Umbilical cord (tissue), 2 donors: ENCODE results near the gene MKNK2. TPM values are rescaled to one million over a fixed set of nuclear protein-coding genes. Genes with fewer than 3 reads are reported as not detected.
"Not testable (repeated sequence)": the region's sequence is repeated elsewhere in the genome, so short reads cannot be mapped to it uniquely, and the experiment has no call there.

Experiments used
- DNase-seq: peaks from one replicate; pipeline ENCODE4 v3.0.0-alpha.2; 2015; ENCODE audit warnings: low spot score
- total RNA-seq: library from RNA; depleted of rRNA; stranded (reverse); fragments of >200 nt; gene quantifications from one replicate; pipeline ENCODE4 v1.2.3, GENCODE V29; 2014; ENCODE audit warnings: low replicate concordance; ENCODE audit not compliant: insufficient read depth

Gene MKNK2
- 17.8 TPM for total RNA-seq

DNA sequence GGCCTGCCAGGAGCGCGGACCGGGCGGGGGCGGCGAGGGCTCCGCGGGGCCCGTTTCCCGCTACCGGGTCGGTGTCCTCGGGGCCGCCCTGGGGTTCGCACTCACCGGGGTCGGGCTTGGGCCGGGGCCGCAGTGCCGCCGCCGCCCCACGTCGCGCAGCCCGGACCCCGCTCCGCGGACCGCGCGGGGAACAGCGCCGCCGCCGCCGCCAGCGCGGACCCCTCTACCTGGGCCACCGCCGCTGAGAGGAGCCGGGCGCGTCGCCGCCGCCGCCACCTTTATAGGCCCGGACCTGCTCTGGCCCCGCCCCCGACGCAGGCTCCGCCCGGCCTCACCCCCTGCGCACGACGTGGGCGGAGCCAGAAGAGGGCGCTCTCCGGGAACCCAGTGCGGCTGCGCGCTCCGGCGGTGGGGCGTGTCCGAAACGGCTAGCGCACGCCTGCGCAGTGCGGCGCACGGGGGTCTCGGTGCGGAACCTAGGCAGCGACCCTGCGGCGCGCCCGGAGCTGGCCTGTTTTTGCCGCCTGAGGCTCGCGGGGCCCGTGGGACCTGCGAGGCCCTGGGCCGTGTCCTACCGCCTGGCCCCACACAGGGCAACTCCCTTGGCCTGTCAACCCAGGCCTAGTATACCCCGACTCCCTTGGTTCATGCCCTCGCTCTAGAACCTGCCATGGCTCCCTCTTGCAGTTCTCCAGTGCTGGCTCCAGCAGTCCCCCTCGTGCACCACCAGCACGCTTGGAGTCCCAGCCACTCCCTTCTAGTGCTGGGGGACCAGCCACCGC lies at the start of gene MKNK2:
Gene MKNK2 (minus strand): TSS at position 254 of the 782 bp plus-strand sequence. CDS start 393 bp downstream, outside the sequence.
- peak; percentile 90 for DNase-seq

DNA sequence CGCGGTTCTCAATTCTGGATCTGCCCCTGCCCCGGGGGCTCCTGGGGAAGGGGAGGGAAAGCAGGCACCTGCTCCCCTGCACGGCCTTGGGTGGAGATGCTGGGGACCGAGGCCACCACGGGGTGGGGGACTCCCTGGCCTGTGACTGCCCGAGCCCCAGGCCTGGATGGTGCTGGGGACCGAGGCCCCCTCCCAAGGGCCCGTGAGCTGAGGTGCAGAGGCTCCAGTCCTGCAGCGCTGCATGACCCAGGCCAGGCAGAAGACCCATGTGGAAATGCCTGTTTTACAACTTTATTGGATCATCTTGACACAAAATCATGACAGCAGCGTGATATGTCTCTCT lies 49.6 kb upstream of the MKNK2 start:
- DNase-seq: no peak

DNA sequence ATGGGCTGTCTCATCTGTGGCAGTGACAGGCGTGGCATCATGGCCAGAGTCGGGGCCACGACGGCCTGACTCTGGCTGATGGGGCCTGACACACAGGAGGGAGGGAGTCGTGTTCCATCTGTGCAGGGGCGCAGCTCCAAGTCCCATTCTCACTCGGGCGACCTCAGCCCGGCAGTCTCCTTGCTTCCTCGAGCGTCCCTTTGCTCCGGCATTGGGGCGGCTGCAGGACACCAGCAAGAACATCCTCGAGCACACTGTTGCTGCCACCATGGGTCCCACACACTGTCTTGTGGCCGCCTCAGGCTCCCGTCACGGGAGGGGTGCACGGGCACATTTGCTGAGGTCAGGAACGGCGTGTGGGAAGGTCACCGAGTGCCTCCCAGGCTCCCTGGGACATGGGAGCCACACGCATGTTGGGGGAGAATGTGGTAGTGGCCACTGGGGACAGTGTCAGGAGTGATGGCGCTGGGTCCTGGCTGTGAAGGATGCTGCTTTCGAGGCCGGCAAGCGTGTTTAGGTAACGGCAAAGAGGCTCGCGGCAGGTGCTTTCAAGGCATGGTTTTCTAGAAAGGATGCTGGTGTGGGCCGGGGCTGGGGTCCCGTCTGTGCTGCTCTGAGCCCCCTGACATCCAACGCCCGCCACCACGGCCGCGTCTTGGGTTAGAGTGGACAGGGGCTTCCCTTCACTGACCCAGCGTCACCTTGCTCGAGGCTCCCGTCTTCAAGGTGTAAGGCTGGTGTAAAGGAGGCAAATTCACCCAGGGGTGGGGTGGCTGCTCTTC lies 49.1 kb upstream of the MKNK2 start:
- DNase-seq: no peak

DNA sequence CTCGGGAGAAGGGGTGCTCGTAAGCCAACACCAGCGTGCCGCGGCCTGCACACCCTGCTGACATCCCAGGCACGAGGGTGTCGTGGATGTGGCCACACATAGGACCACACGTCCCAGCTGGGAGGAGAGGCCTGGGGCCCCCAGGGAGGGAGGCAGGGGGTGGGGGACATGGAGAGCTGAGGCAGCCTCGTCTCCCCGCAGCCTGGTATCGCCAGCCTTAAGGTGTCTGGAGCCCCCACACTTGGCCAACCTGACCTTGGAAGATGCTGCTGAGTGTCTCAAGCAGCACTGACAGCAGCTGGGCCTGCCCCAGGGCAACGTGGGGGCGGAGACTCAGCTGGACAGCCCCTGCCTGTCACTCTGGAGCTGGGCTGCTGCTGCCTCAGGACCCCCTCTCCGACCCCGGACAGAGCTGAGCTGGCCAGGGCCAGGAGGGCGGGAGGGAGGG lies 48.0 kb upstream of the MKNK2 start:
- DNase-seq: no peak

DNA sequence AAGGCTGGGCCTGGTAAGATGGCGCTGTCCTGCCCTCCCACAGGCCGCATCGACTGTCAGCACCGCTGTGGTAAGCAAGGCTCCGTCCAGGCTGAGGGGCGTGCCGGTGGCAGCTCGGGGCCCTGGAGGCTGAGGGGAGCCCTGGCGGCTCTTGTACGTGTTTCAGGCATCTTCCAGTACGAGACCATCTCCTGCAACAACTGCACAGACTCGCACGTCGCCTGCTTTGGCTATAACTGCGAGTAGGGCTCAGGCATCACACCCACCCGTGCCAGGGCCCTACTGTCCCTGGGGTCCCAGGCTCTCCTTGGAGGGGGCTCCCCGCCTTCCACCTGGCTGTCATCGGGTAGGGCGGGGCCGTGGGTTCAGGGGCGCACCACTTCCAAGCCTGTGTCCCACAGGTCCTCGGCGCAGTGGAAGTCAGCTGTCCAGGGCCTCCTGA lies 46.9 kb upstream of the MKNK2 start:
- no peak for DNase-seq

DNA sequence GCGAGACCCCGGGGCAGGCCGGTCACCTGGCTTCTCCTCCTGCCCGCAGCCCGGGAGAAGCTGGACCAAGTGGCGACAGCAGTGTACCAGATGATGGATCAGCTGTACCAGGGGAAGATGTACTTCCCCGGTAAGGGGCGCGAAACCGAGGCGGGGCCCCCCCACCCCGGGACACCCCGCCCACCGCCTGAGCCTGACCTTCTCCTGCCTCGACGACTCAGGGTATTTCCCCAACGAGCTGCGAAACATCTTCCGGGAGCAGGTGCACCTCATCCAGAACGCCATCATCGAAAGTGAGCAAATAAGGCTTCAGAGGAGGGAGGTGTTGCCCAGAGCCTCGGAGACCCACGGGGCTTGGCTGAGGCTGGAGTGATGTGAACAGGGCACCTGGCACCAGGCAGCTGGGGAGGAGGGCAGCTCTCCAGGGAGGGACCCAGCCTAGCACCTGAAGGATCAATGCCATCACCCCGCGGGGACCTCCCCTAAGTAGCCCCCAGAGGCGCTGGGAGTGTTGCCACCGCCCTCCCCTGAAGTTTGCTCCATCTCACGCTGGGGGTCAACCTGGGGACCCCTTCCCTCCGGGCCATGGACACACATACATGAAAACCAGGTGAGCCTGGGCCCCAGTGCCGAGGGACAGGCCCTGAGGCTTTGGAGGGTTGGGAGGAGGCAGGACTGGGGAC lies 46.3 kb upstream of the MKNK2 start:
- DNase-seq: peak; percentile 22

DNA sequence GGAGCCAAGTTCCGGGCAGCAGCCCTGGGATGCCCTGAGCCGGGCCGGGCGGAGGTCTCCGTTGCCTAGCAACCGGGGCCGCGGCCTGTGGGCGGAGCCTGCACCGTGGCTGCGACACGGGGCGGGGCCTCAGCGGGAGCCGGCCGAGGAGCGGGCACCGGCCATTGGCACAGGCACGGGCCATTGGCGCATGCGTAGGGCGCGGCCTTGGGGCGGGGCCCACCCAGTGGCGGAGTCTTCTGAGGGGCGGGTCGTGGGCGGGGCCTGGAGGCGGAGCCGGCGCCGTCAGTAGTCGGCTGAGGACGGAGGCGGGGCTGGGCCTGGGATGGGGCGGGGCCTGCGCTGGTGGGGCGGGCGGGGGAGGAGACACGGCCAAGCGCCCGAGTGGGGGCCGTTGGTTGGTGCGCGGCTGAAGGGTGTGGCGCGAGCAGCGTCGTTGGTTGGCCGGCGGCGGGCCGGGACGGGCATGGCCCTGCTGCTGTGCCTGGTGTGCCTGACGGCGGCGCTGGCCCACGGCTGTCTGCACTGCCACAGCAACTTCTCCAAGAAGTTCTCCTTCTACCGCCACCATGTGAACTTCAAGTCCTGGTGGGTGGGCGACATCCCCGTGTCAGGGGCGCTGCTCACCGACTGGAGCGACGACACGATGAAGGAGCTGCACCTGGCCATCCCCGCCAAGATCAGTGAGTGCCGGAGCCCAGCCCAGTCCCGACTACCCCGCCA lies 45.6 kb upstream of the MKNK2 start, which contains the start of gene IZUMO4:
Gene IZUMO4 (plus strand): TSS at position 436 of the 723 bp plus-strand sequence. CDS start 31 bp downstream, at position 467.
- DNase-seq: peak; percentile 98

DNA sequence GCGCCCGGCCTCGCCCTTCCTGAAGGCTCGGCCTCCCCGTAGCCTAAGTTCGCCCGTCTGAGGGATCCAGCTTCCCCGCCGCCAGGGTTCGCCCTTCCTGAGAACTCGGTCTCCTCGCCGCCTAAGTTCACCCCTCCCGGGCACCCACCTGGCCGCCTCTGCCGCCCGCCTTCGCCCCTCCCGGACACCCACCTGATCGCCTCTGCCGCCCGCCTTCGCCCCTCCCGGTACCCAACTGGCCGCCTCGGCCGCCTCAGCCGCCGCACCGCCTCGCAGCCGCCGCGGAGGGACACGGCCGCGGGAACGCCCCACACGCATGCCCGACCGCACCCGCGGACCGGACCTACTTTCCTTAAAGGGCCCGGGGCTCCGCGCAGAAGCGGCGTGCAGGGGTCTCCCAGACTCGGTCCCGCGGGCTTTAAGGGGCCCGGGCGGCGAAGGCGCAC lies 45.0 kb upstream of the MKNK2 start, which contains the start of gene MOB3A:
Gene MOB3A (minus strand): TSS at position 293 of the 446 bp plus-strand sequence. CDS start 17,766 bp downstream, outside the sequence.
- no peak for DNase-seq

DNA sequence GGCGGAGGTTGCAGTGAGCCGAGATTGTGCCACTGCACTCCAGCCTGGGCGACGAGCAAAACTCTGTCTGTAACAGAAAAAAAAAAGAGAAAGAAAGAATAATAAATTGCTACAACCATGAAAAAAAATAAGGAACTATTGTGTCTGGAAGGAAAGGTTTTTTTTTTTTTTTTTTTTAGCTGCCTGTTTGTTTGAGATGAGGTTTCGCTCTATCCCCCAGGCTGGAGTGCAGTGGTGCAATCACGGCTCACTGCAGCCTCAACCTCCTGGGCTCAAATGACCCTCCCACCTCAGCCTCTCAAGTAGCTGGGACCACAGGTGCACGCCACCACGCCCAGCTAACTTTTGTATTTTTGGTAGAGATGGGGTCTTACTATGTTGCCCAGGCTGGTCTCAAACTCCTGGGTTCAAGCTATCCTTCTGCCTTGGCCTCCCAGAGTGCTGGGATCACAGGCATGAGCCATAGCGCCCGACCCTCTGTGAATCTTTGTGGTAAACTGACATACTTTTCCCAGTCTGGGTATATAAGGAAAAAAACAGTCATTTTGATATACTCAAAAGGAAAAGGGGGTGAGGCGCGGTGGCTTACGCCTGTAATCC lies 41.0 kb upstream of the MKNK2 start:
- DNase-seq: not testable (repeated sequence)

DNA sequence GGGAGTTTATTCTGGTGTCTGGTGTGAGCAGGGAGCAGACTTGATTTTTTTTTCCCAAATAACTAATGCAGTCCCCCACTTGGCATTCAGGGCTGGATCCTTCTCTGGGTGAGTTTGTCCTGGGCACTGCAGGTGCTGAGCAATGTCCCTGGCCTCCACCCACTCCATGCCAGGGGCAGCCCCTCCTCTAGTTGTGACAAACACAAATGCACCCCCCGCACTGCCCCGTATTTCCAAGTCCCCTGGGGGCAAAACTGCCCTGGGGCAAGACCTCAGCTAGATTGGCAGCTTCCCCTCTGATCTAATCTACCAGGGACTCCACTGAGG lies 38.6 kb upstream of the MKNK2 start:
- DNase-seq: no peak

DNA sequence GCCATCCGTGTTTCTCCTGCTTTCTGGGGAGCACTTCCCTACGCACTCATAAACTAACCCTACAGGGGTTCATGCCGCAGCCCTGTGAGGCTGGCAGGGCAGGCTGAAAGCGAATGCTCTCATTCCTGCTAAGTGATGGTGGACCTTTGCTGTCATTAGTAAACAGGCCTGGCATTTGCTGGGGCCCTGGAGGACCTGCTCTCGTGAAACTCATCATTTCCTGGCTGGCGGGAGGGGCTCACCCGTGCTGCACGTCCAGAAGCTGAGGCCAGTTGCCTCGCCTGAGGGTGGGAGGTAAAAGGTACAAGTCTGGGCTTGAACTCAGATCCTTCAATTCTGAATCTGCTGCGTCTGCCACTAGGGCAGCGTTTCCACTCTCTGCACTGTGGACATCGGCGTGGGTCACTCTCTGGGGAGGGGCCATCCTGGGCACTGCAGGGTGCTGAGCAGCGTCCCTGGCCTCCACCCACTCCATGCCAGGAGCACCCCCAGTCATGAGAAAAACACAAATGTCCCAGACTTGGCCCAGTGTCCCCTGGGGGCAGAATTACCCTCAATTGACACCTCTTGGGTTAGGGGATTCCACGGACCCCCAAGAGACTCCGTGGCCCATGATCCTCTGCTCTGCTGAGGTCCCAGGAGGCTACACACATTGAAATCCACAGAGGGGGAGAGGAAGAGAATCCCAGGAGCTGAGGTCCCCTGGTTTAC lies 38.1 kb upstream of the MKNK2 start:
- peak; percentile 75 for DNase-seq

DNA sequence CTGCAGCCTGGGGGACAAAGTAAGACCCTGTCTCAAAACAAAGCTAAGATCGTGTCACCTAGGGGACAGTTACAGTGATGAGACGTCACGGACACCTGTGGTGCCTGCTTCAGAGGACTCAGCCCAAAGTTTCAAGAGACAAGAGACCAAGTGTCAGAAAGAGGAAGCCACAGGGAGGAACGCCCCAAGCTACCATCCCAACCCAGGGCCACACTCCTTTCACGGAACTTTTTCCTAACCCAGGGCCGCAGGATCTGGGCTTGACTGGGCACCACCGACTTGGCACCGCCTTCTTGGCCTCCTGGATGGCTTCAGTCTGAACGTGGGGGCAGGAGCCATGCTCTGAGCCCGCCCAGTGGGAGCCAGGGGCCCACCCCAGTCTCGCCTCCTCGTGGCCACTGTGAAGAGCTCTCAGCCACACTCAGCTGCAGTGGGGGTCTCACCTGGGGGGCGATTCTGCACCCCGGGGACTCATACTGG lies 36.6 kb upstream of the MKNK2 start:
- no peak for DNase-seq

DNA sequence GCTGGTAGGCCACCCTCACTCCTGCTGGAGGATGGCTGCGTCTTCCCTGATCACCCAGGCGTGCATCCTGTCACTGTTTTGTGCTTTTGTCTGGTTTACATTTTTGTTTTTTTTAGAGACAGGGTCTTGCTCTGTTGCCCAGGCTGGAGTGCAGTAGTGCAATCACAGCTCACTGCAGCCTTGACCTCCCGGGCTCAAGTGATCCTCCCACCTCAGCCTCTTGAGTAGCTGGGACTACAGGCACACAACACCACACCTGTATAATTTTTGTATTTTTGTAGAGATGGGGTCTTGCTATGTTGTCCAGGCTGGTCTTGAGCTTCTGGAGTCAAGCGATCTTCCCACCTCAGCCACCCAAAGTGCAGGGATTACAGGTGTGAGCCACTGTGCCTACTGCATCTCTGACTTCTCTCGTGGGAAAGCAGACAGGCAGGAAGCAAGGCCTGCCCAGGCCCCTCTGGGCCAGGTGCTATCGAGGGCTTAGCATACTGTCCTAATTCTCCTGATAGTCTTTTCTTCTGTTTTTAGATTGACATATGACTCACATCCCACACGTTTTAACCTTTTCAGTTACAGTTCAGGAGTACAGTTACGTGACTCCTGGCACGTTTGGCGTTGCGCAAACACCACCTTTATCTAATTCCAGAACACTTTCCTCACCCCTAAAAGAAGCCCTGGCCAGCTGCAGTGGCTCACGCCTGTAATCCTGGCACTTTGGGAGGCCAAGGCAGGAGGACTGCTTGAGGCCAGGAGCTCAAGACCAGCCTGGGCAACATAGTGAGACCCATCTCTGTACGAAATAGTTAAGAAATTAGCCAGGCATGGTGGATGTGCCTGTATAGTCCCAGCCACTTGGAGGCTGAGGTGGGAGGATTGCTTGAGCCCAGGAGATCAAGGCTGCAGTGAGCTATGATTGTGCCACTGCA lies 35.9 kb upstream of the MKNK2 start:
- not testable (repeated sequence) for DNase-seq

DNA sequence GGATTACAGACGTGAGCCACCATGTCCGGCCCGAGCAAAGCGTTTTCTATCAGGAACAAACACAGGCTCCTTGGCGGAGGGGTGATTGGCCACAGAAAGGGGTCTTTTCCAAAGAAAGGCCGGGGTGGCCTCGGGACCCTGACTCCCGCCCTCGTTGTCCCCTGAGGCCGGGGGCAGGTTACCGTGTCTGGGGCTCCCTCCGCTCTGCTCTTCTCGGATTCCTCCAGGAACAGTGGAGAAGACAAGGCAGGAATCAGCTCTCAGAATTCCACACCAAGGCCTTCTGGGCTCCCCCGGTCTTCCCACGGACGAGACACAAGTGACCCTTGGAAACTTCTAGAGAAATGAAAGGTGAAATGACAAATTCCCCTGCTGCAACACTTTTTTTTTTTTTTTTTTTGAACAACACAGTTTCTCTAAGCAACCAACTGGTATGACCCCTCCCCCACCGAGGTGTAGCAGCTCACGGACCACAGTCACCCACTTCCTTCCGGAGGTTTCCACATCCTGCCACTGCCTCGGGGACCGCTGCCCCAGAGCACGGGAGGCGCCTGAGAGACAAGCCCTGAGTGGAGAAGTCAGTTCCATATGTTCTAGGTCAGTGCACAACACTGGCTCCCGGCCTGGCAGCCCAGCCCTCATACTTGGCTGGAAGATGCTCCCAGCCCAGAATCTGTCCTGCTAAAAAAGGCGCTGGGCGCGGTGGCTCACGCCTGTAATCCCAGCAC lies 34.1 kb upstream of the MKNK2 start:
- peak; percentile 43 for DNase-seq

DNA sequence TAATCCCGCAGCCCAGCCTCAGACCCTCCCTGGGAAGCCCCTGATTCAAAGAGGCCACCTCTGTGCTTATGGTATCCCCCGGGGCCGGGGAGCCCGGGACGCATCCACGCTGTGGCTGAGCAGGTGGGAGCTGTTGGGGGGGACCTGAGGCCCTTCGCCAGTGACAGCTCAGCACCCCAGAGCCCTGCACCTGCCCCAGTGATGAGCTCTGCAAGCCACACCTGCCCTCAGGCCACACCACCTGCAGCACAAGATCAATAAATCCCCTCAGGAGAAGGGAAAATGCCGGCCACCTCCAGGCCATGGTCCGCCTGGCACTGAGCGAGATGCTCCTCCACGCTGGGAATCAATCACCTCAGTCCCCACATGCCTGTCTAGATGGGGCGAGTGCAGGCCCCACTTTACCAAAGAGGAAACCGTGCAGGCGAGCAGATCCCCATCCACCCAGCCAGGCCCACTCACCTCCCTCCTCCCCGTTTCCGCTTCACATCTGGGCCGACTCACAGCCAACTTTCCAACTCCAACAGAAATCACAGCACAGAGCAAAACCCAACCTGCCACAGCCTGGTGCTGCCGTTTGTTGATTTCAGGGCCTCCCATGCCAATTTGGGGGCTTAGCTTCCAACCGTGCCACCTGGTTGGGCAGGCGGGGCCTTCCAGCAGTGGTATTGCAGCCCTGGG lies 32.3 kb upstream of the MKNK2 start:
- no peak for DNase-seq

DNA sequence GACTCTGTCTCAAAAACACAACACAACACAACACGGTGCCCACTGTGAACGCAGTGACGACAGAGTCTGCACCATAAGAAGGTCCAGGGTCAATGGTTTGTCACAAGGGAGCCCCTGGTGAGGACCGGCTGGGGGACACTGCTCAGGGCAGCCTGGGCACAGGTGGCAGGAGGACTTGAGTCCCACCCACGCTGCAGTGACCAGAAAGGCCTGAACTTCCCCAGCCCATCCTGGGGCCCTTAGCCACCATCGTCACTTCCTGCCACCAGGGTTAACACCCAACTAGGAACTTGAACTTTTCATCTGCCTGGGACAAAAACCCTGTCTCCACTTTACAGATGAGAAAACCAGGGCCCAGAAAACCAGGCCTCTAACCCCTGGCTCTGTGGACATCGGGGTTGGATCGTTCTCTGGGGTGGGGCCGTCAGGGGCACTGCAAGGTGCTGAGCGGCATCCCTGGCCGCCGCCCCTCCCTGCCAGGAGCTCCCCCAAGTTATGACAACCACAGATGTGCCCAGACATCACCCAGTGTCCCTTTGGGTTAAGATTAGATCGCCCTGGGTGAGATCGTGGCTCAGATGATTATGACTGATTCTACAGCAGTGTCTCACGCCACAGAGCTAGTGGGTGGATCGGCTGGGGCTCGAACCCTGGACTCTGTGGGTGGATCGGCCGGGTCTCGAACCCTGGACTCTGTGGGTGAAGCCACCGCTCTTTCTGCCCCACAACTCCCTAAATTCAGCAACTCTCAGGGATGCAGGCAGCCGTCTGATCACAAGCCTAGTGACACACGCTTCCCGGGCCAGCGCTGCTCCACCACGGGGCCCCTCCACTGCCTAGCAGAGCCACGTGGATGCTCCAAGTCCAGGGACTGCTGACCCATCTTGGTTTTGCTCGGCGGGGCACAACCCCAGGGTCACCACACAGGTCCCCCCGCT lies 31.1 kb upstream of the MKNK2 start:
- no peak for DNase-seq
